ENCODE data around the gene AP5Z1.

DNA sequence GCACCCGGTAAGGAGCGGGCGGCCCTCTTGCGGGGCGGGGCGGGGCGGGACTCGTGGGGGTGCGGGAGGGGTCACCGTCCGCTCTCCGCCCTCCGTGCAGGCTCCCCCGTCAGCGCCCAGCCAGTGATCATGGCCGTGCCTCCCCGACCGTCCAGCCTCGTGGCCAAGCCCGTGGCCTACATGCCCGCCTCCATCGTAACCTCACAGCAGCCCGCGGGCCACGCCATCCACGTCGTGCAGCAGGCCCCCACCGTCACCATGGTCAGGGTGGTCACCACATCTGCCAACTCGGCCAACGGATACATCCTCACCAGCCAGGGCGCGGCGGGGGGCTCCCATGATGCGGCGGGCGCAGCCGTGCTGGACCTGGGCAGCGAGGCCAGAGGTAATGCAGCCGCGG lies 16.2 kb upstream of the AP5Z1 start:
- TF ChIP-seq JUND (IDR thresholded peaks at IDR 0.05) = no peak
- no peak for TF ChIP-seq EP300 (IDR thresholded peaks at IDR 0.05; ENCODE audit: borderline replicate concordance in 1 of 2, low read depth in 1 of 2, low read length in 1 of 2)
- TF ChIP-seq, protein P1, sequence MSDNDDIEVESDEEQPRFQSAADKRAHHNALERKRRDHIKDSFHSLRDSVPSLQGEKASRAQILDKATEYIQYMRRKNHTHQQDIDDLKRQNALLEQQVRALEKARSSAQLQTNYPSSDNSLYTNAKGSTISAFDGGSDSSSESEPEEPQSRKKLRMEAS (IDR thresholded peaks at IDR 0.05; ENCODE audit: low read depth) = no peak
- TF ChIP-seq NRF1 (IDR thresholded peaks at IDR 0.05; ENCODE audit: low read depth, low read length) = no peak
- TF ChIP-seq, protein P2, sequence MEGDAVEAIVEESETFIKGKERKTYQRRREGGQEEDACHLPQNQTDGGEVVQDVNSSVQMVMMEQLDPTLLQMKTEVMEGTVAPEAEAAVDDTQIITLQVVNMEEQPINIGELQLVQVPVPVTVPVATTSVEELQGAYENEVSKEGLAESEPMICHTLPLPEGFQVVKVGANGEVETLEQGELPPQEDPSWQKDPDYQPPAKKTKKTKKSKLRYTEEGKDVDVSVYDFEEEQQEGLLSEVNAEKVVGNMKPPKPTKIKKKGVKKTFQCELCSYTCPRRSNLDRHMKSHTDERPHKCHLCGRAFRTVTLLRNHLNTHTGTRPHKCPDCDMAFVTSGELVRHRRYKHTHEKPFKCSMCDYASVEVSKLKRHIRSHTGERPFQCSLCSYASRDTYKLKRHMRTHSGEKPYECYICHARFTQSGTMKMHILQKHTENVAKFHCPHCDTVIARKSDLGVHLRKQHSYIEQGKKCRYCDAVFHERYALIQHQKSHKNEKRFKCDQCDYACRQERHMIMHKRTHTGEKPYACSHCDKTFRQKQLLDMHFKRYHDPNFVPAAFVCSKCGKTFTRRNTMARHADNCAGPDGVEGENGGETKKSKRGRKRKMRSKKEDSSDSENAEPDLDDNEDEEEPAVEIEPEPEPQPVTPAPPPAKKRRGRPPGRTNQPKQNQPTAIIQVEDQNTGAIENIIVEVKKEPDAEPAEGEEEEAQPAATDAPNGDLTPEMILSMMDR (IDR thresholded peaks at IDR 0.05) = no peak

Data from SK-N-SH (cell line).